ENCODE data around the gene TMEM107.
A peak's percentile ranks its signal among the peaks of the same experiment; 100 is the strongest.

DNA sequence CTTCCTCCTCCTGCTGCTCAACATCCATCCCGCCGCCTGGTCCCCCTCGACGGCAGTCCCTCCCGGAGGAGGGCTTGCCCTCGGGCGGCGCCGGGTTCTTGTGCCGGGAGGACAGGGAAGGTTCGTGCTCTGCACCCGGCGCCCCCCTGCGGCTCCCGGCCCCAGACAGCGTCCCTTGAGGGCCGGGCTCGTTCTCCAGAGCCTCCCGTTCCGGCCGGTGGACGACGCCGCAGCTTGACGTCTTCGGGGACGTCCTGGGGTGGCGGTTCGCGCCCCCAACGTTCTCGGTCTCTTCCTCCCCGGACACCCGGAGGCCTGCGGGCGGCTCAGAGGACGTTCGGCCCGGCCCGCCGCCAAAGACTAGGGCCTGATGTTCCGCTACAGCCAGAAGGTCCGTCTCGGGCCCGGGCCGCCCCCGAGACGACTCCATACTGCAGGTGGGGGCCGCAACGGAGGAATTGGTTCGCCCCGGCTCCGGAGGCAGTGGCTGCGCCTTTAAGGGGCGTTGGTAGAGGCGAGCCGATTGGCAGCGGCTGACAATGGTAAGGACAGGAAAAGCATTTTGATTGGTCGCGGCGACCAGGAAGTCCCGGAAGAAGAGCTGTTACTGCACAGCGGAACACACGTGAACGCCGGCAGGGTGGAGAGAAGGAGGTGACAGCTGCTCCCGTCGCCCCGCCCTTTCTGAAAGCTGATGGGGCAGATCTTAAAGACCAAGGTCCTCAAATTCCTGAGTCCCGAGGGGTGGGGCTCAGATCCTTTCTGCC lies 13.7 kb upstream of the TMEM107 start, which contains the start of gene BORCS6:
- TF ChIP-seq POLR2A (IDR thresholded peaks at IDR 0.05; ENCODE audit: low read length) (peak; percentile 76), GATA1 (IDR thresholded peaks at IDR 0.05; ENCODE audit: low read depth, low read length) (no peak)

Measured in erythroblast (primary cell).